Activated T-helper 1 cell treated with anti-CD3 and anti-CD28 coated beads, Interleukin-12 subunit alpha, Interleukin-12 subunit beta, Interleukin-2, Interleukin-4 antibody, amounts not matched to agents 30 ng/mL and 10 ng/mL and 1 ng/mL, durations not matched to agents 14 hours and 24 hours and 36 hours (primary cell): ENCODE results near the gene TASL. TPM values are rescaled to one million over a fixed set of nuclear protein-coding genes. Genes with fewer than 3 reads are reported as not detected.

Experiments used
- DNase-seq: peaks from one replicate; pipeline ENCODE4 v3.0.0; 2021; ENCODE audit warnings: low spot score
- H3K27ac Mint-ChIP-seq: one replicate; pipeline ENCODE4 v1.8.0; 2021; ENCODE audit warnings: mild to moderate bottlenecking, mixed read lengths
- H3K27me3 Mint-ChIP-seq: one replicate; pipeline ENCODE4 v1.8.0; 2022; ENCODE audit warnings: mild to moderate bottlenecking, moderate library complexity, mixed read lengths; ENCODE audit not compliant: insufficient read depth
- H3K36me3 Mint-ChIP-seq: one replicate; pipeline ENCODE4 v1.8.0; 2021; ENCODE audit warnings: low read depth, mixed read lengths
- H3K4me1 Mint-ChIP-seq: one replicate; pipeline ENCODE4 v1.8.0; 2021; ENCODE audit warnings: low read depth, mixed read lengths
- H3K4me3 Mint-ChIP-seq: one replicate; pipeline ENCODE4 v1.8.0; 2021; ENCODE audit warnings: mild to moderate bottlenecking, moderate library complexity, mixed read lengths
- H3K9me3 Mint-ChIP-seq: one replicate; pipeline ENCODE4 v1.8.0; 2021; ENCODE audit warnings: mixed read lengths
- intact Hi-C: fragments of 100-400 bp; cut with micrococcal nuclease; formaldehyde crosslinking; loops from one replicate; pipeline ENCODE4 v1.15.1; 2024
- total RNA-seq: library from RNA; stranded (reverse); gene quantifications from 2 replicates; pipeline ENCODE4 v1.2.3, GENCODE V29; 2022

Gene TASL
- total RNA-seq, 1 donor from 2014 or later = 7.0 TPM

- Mint-ChIP-seq H3K36me3 (no peaks in the 10 kb centered on the region), H3K27ac (peak overlapping the region; percentile 37), H3K27me3 (no peaks in the 10 kb centered on the region), H3K9me3 (no peaks in the 10 kb centered on the region), H3K4me3 (peak overlapping the region; percentile 34), H3K4me1 (peaks cover 17% of the 10 kb centered on the region)
- intact Hi-C loops = no loop called here
- no peak for DNase-seq
These were observed 19.8 kb upstream of the TASL start for GRCh38 chrX:30597216-30598012.

- no peaks in the 10 kb centered on the region for H3K27me3 Mint-ChIP-seq
These were observed 16.1 kb upstream of the TASL start for GRCh38 chrX:30593440-30594200.

GRCh38 chrX:30592831-30593230 is 15.3 kb upstream of the TASL start:
- peaks cover 16% of the 10 kb centered on the region for H3K4me1 Mint-ChIP-seq
- H3K4me3 Mint-ChIP-seq = no peak overlapping the region
- DNase-seq = no peak
- no peaks in the 10 kb centered on the region for H3K27me3 Mint-ChIP-seq
- no peak overlapping the region for H3K27ac Mint-ChIP-seq
- intact Hi-C loops = no loop called here
- no peaks in the 10 kb centered on the region for H3K9me3 Mint-ChIP-seq
- H3K36me3 Mint-ChIP-seq = no peaks in the 10 kb centered on the region

More at GRCh38 chrX:30593440-30594200, 16.1 kb upstream of the TASL start:
- no peak overlapping the region for H3K4me3 Mint-ChIP-seq
- intact Hi-C loops = loop anchor here (2.0 kb wide), 1 partner anchor 17 kb away; the partner anchor contains the start of gene TASL
- peaks cover 21% of the 10 kb centered on the region for H3K4me1 Mint-ChIP-seq
- H3K9me3 Mint-ChIP-seq = no peaks in the 10 kb centered on the region
- H3K27ac Mint-ChIP-seq = no peak overlapping the region
- no peak for DNase-seq
- no peaks in the 10 kb centered on the region for H3K36me3 Mint-ChIP-seq

GRCh38 chrX:30590368-30590767 is 12.8 kb upstream of the TASL start:
- H3K36me3 Mint-ChIP-seq = no peaks in the 10 kb centered on the region
- DNase-seq = no peak
- H3K27me3 Mint-ChIP-seq = no peaks in the 10 kb centered on the region
- no peak overlapping the region for H3K4me3 Mint-ChIP-seq
- intact Hi-C loops = no loop called here
- no peaks in the 10 kb centered on the region for H3K9me3 Mint-ChIP-seq
- H3K4me1 Mint-ChIP-seq = peaks cover 4% of the 10 kb centered on the region
- no peak overlapping the region for H3K27ac Mint-ChIP-seq

- Mint-ChIP-seq H3K36me3 (no peaks in the 10 kb centered on the region), H3K27me3 (no peaks in the 10 kb centered on the region), H3K9me3 (no peaks in the 10 kb centered on the region), H3K4me1 (peaks cover 4% of the 10 kb centered on the region), H3K27ac (no peak overlapping the region), H3K4me3 (no peak overlapping the region)
- intact Hi-C loops = no loop called here
- no peak for DNase-seq
These were observed 11.8 kb upstream of the TASL start for GRCh38 chrX:30589146-30589888.

- Mint-ChIP-seq H3K9me3 (no peaks in the 10 kb centered on the region), H3K4me3 (no peak overlapping the region), H3K27ac (no peak overlapping the region), H3K27me3 (no peaks in the 10 kb centered on the region), H3K4me1 (peaks cover 4% of the 10 kb centered on the region), H3K36me3 (peaks cover 2% of the 10 kb centered on the region)
- no peak for DNase-seq
- intact Hi-C loops = no loop called here
These were observed 8.9 kb upstream of the TASL start for GRCh38 chrX:30586516-30586915.

- no peak for DNase-seq
- intact Hi-C loops = no loop called here
- peaks cover 6% of the 10 kb centered on the region for H3K9me3 Mint-ChIP-seq
These were observed 5.1 kb upstream of the TASL start for GRCh38 chrX:30582664-30583063.

GRCh38 chrX:30580641-30581040 is 3.1 kb upstream of the TASL start:
- peaks cover 12% of the 10 kb centered on the region for H3K36me3 Mint-ChIP-seq
- H3K4me3 Mint-ChIP-seq = no peak overlapping the region
- H3K4me1 Mint-ChIP-seq = peaks cover 14% of the 10 kb centered on the region
- H3K9me3 Mint-ChIP-seq = peaks cover 6% of the 10 kb centered on the region
- intact Hi-C loops = no loop called here
- no peaks in the 10 kb centered on the region for H3K27me3 Mint-ChIP-seq
- H3K27ac Mint-ChIP-seq = no peak overlapping the region
- DNase-seq = no peak

More at GRCh38 chrX:30582664-30583063, 5.1 kb upstream of the TASL start:
- no peak overlapping the region for H3K27ac Mint-ChIP-seq
- no peak overlapping the region for H3K4me3 Mint-ChIP-seq
- H3K27me3 Mint-ChIP-seq = no peaks in the 10 kb centered on the region
- peaks cover 6% of the 10 kb centered on the region for H3K36me3 Mint-ChIP-seq
- H3K4me1 Mint-ChIP-seq = peaks cover 10% of the 10 kb centered on the region

GRCh38 chrX:30576881-30577280 is 685 bp downstream of the TASL start:
- intact Hi-C loops = loop anchor here (1.0 to 10.0 kb wide), 6 partner anchors 18 to 518 kb away; partner anchors contain the start of gene TAB3
- no peaks in the 10 kb centered on the region for H3K27me3 Mint-ChIP-seq
- H3K9me3 Mint-ChIP-seq = peaks cover 11% of the 10 kb centered on the region
- no peak for DNase-seq
- H3K36me3 Mint-ChIP-seq = peaks cover 26% of the 10 kb centered on the region
- peak overlapping the region; percentile 96 for H3K4me3 Mint-ChIP-seq
- peak overlapping the region; percentile 98 for H3K27ac Mint-ChIP-seq
- peaks cover 33% of the 10 kb centered on the region for H3K4me1 Mint-ChIP-seq

GRCh38 chrX:30573125-30573524 is 4.4 kb downstream of the TASL start:
- Mint-ChIP-seq H3K36me3 (peaks cover 29% of the 10 kb centered on the region), H3K9me3 (peaks cover 5% of the 10 kb centered on the region), H3K4me1 (peaks cover 36% of the 10 kb centered on the region), H3K27me3 (no peaks in the 10 kb centered on the region), H3K4me3 (peak overlapping the region; percentile 54), H3K27ac (peak overlapping the region; percentile 34)
- no peak for DNase-seq
- intact Hi-C loops = loop anchor here (10.0 kb wide), 1 partner anchor 522 kb away; no protein-coding TSS in a partner anchor

GRCh38 chrX:30572678-30573077 is 4.9 kb downstream of the TASL start:
- Mint-ChIP-seq H3K27me3 (no peaks in the 10 kb centered on the region), H3K36me3 (peaks cover 30% of the 10 kb centered on the region), H3K27ac (peak overlapping the region; percentile 72), H3K4me1 (peaks cover 38% of the 10 kb centered on the region), H3K4me3 (peak overlapping the region; percentile 68), H3K9me3 (peaks cover 5% of the 10 kb centered on the region)
- intact Hi-C loops = loop anchor here (10.0 kb wide), 1 partner anchor 522 kb away; no protein-coding TSS in a partner anchor
- DNase-seq = no peak

- intact Hi-C loops = loop anchor here (10.0 kb wide), 1 partner anchor 523 kb away; no protein-coding TSS in a partner anchor
- peaks cover 38% of the 10 kb centered on the region for H3K4me1 Mint-ChIP-seq
- peaks cover 30% of the 10 kb centered on the region for H3K36me3 Mint-ChIP-seq
- no peak for DNase-seq
- H3K27ac Mint-ChIP-seq = no peak overlapping the region
- no peaks in the 10 kb centered on the region for H3K27me3 Mint-ChIP-seq
- peak overlapping the region; percentile 68 for H3K4me3 Mint-ChIP-seq
- peaks cover 5% of the 10 kb centered on the region for H3K9me3 Mint-ChIP-seq
These were observed 5.6 kb downstream of the TASL start for GRCh38 chrX:30572004-30572403.
